IPS DF 4.7 (cell line): ENCODE measurements around the gene SHISA2.

ENCODE experiments used
- DNase-seq: peaks from one replicate; pipeline ENCODE4 v3.0.0-alpha.2; 2013; ENCODE audit warnings: low spot score; ENCODE audit errors: extremely low read depth

The SHISA2 gene

GRCh38 chr13:26050568-26051230 is 1.1 kb downstream of the SHISA2 start:
- no peak for DNase-seq

- no peak for DNase-seq
Observed at GRCh38 chr13:26048741-26049140, 3.1 kb downstream of the SHISA2 start.

- DNase-seq: no peak
Observed at GRCh38 chr13:26047040-26047439, 4.8 kb downstream of the SHISA2 start.

GRCh38 chr13:26046639-26047038 is 5.2 kb downstream of the SHISA2 start:
- no peak for DNase-seq

GRCh38 chr13:26045142-26045541 is 6.7 kb downstream of the SHISA2 start:
- no peak for DNase-seq

GRCh38 chr13:26042785-26043184 is 9.0 kb downstream of the SHISA2 start:
- DNase-seq: no peak

- DNase-seq: no peak
Observed at GRCh38 chr13:26041444-26041843, 10.4 kb downstream of the SHISA2 start.

GRCh38 chr13:26038931-26039475 is 12.8 kb downstream of the SHISA2 start:
- DNase-seq: no peak

- DNase-seq: peak; percentile 66
Observed at GRCh38 chr13:26037302-26037701, 14.5 kb downstream of the SHISA2 start.

- no peak for DNase-seq
Observed at GRCh38 chr13:26036383-26036782, 15.4 kb downstream of the SHISA2 start.

GRCh38 chr13:26034018-26034417 is 17.8 kb downstream of the SHISA2 start:
- DNase-seq: no peak

GRCh38 chr13:26030331-26030730 is 21.5 kb downstream of the SHISA2 start:
- DNase-seq: no peak

- DNase-seq: no peak
Observed at GRCh38 chr13:26029581-26030136, 22.2 kb downstream of the SHISA2 start.

GRCh38 chr13:26026211-26026610 is 25.6 kb downstream of the SHISA2 start:
- no peak for DNase-seq

- no peak for DNase-seq
Observed at GRCh38 chr13:26025771-26026170, 26.0 kb downstream of the SHISA2 start.

- DNase-seq: no peak
Observed at GRCh38 chr13:26025196-26025595, 26.6 kb downstream of the SHISA2 start.

GRCh38 chr13:26024558-26024957 is 27.3 kb downstream of the SHISA2 start:
- no peak for DNase-seq

GRCh38 chr13:26022538-26023292 is 29.1 kb downstream of the SHISA2 start:
- DNase-seq: no peak

- no peak for DNase-seq
Observed at GRCh38 chr13:26021956-26022355, 29.9 kb downstream of the SHISA2 start.

- DNase-seq: no peak
Observed at GRCh38 chr13:26021516-26021915, 30.3 kb downstream of the SHISA2 start.

- no peak for DNase-seq
Observed at GRCh38 chr13:26020891-26021290, 30.9 kb downstream of the SHISA2 start.
